ENCODE measurements around the gene CLPTM1L.

Gene CLPTM1L, protein sequence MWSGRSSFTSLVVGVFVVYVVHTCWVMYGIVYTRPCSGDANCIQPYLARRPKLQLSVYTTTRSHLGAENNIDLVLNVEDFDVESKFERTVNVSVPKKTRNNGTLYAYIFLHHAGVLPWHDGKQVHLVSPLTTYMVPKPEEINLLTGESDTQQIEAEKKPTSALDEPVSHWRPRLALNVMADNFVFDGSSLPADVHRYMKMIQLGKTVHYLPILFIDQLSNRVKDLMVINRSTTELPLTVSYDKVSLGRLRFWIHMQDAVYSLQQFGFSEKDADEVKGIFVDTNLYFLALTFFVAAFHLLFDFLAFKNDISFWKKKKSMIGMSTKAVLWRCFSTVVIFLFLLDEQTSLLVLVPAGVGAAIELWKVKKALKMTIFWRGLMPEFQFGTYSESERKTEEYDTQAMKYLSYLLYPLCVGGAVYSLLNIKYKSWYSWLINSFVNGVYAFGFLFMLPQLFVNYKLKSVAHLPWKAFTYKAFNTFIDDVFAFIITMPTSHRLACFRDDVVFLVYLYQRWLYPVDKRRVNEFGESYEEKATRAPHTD
- total RNA-seq = 97.0 to 169 reads per million in 2 experiments

DNA sequence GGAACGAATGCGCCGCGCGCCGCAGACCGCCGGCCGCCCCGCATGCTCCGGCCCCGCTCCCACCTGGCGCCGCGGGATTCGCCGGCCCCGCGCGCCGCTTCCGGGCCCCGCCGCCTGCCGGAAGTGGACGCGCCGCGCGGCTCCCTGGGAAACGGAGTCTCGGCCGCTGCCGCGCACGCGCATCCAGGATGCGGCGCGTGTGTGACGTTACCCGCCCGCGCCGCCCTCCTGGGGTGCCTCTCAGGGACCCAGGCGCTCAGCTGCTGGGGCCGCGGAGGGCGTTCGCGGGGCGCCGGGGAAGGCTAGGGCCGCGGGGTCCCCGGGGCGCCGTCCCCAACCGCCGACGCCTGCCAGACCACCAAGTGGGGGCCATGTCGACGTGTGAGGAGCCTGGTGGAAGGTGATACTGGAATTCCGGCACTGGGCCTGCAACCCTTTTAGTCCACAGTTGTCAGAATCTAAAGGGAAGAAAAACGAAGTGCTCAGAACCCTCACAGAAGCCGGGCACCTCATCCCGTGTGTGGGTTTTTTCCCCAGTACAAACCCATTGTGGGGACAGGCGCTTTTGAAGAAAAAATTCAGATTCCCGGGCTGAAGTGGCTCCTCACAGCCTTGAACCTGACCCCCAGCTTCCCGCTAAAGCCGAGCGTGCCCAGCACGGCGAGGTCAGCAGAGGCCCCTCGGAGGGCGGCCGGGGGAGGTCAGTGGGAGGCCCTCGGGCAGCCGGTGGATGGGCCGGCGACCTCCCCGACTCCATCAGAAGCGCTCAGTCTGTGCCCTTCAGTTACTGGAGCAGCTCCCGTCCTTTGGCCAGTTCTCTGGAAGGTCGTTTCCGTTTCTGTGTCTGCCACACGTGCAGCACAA, at the start of gene CLPTM1L:
TSS of gene CLPTM1L (minus strand) at position 125 of the 864 bp plus-strand sequence. CDS start 258 bp downstream, outside the sequence.
- peak; percentile 85 for DNase-seq (ENCODE audit: low read depth)

DNA sequence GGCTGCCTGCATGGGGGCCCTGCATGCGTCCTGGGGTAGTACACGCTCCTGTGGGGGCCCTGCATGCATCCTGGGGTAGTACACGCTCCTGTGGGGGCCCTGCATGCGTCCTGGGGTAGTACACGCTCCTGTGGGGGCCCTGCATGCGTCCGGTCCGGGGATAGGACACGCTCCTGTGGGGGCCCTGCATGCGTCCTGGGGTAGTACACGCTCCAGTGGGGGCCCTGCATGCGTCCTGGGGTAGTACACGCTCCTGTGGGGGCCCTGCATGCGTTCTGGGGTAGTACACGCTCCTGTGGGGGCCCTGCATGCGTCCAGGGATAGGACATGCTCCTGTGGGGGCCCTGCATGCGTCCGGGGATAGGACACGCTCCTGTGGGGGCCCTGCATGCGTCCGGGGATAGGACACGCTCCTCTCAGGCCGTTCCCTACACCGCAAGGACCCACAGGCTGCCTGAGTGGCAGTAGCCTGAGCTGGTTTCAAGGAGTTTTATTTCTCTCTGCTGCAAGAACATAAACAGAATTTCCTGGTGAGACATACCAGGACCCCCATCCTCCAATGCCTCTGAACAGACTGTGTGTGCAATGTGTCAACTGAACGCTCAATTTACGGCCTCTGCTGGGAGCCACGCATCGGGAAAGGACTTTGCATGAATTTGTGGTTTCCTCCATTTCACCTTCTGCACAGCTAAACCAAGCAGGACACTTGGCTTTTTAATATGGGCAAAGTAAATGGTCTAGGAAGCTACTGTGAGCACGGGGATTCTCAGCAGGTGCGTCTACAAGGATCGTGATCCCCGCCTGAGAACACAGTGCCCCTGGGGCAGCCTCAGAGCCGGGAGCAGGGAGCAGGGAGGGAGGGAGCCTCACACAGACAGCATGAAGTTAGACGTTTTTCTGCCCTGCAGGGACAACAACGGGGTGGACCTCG, 48.9 kb upstream of the CLPTM1L start:
- DNase-seq (ENCODE audit: low read depth) = no peak

DNA sequence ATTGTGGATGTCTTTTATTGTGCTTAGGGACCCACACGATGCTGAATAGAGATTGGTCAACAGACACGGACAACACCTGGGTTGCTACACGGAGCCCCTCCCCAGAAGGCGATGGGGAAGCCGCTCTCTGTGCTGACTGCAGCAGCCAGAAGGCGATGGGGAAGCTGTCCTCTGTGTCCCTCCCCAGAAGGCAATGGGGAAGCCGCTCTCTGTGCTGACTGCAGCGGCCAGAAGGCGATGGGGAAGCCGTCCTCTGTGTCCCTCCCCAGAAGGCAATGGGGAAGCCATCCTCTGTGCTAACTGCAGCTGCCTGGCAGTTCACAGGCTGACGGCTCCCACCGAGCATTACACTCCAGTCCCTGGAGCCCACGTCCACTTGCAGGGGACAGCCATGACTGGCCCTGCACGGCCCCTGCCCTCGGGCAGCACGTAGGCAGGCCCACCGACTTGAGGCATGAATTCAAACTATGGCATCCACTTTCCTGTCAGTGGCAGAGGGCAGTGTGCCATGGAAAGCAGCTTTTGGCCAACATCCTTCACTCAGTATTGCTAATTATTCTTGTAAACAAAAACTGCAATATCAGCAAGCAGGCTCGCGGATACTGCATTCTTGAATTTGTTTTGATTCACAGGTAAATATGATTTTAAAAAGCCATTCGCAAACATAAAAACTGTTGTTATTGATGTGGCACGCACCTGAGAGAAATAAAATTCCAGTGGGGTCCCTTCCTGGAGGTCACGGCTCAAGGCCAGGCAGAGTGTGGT, 48.1 kb upstream of the CLPTM1L start:
- no peak for DNase-seq (ENCODE audit: low read depth)

DNA sequence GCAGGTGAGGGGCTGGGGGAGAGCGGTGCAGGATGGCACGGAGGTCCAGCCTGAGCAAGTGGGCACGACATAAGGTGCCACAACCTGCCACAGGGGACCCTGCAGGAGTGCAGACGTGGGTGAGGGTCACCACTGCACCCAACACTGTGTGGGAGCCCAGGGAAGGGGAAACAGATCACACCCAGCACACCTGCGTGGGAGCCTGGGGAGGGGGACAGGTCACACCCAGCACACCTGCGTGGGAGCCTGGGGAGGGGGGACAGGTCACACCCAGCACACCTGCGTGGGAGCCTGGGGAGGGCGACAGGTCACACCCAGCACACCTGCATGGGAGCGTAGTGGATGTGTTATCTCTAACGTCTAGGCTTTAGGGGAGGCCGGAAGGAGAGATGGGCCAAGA, 47.4 kb upstream of the CLPTM1L start:
- DNase-seq (ENCODE audit: low read depth) = no peak

DNA sequence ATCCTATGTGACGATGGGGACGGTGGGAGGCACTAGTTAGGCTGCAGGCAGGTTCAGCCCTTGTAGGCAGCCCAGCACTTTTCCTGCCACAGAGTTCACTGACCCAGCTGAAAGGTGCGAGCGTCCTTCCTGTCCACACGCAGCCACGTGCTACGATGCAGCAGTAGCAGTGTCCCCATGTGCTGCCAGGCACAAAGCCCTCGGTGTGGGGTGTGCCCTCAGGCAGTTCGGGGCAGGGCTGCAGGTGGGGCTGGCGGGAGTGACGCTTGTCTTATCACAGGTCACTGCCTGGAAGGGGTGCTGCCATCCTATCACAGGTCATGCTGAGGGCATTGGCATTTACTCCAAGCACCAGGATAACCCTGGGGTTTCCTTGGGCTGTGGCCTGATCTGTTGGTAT, 46.8 kb upstream of the CLPTM1L start:
- no peak for DNase-seq (ENCODE audit: low read depth)

DNA sequence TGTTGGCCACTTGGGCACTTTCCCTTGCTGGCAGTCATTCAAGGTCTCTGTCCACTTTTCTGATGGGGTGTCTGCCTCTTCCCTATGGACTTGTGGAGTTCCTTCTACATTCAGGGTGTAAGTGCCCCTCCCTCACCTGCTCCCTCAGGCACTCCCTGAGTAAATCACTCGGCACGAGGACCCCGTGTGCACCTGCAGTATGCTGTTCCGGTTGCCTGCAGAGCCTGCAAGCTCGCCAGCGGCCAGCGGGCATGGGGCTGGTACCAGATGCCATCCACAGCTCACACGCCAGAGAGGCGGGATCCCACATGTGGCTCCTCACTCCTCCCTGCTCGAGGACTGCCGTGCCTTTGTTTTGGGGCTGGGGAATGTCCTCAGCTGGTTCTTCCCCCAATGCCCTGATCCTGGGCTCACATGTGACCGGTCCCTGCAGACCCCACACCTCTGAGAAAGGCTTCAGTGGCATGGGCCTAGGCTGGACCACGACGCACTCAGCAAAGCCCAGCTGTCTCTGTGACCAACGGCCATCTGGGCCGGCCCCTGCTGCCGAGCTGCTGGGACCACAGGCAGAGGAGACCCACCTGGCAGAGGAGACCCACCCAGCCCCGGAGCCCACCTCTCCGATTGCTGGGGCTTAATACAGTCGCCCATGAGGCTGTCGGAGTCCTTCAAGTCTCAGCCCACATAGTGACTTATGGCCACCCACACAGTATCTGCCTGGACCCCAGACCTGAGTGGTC, 46.1 kb upstream of the CLPTM1L start:
- DNase-seq (ENCODE audit: low read depth) = no peak

DNA sequence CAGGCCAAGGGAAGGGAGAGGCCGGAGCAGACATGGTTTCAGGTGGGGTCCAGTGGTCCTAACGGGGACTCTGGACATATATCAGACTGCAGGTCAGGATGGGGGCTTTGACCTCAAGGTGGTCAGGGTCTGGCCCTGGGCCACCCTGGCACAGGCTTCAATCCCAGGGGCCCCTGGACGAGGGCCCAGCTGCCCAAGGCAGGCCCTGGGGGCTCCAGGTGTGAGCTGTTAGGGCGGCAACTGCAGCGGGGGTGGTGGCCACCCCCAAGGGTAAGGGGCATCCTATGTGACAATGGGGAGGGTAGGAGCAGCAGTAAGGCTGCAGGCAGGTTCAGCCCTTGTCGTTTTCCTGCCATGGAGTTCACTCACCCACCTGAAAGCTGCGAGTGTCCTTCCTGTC, 45.4 kb upstream of the CLPTM1L start:
- no peak for DNase-seq (ENCODE audit: low read depth)

DNA sequence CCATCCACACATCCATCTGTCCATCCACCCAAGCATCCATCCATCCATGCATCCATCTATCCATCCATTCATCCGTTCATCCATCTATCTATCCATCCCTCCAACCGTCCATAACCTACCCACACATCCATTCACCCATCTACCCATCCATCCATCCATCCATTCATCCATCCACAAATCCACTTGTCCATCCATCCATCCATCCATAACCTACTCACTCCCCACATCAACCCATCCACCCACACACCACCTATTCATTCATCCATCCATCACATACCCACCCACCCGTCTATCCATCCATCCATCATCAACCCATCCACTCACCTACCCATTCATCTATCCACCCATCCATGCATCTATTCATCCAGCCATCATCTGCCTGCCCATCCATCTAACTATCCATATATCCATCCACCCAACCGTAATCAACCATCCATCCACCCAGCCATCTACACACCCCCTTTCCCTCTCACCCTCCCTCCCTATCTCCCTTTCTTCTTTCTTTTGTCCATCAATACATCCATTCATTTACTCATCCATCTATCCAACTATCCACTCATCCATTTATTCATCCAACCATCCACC, 43.6 kb upstream of the CLPTM1L start:
- no peak for DNase-seq (ENCODE audit: low read depth)

DNA sequence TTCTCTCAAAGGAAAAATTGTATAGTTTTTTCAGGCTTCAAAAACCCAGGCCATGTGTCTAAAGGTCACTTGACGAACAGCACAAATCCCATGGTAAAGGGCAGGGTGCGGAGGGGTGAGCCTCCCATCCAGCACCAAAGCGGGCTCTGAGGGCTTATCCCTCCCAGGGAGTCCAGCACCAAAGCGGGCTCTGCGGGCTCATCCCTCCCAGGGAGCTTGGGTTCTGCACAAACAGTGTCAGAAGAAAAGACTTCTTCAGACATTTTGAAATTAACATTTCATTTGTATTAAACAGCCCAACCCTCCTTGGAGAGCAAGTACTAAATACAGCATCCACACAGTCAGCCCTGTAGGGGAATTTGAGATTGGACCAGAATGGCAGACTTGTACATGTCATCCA, 43.0 kb upstream of the CLPTM1L start:
- DNase-seq (ENCODE audit: low read depth) = no peak

DNA sequence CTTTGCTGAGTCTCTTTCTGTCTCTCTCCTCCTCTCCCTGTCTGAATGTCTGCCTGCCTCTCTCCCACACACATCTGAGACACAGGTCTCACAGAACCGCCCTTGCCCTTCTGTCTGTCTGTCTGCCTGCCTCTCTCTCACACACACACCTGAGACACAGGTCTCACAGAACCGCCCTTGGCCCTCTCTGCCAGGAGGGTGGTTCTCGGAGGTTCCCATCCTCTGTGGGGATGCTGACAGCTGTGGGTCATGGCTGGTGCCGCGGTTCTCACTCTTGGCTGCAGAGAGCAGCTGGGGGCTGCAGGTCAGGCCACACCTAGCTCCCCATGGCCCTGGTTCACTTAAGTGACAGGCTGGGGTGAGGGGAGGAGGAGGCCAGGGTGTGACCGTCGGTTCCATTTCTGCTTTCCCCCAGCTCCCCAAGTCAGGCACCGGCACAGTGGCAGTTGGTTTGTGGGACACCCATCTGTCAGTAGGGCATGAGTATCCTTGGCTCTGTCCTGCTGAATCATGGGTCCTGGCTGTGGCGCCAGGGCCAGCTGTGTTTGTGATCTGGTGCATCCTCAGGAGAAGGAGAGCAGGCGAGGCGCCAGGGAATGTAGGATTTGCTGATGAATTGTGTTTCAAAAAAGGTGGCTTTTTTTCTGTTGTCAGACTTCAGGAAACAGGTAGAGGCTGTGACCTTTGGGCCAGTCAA, 42.3 kb upstream of the CLPTM1L start:
- no peak for DNase-seq (ENCODE audit: low read depth)

DNA sequence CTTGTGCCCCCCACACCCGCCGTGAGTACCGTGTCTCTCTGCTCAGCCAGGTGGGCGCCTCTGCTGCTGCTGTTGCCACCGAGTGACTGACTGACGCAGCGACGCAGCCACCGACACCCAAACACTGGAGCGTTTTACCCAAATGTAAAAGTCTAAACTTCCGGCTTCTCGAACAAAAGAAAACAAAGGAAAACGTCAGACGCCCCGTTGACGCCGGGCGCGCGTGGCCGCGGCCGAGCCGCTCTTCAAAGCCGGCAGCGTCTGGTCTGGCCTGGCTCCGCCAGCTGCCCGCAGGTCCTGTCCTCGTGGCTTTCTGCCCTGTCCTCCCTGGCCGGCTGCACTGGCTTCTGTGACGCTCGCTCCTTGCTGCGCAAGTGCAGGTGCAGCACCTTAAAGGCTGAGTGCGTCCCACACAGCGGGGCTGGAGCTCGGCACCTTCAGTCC, 41.4 kb upstream of the CLPTM1L start:
- peak; percentile 71 for DNase-seq (ENCODE audit: low read depth)

DNA sequence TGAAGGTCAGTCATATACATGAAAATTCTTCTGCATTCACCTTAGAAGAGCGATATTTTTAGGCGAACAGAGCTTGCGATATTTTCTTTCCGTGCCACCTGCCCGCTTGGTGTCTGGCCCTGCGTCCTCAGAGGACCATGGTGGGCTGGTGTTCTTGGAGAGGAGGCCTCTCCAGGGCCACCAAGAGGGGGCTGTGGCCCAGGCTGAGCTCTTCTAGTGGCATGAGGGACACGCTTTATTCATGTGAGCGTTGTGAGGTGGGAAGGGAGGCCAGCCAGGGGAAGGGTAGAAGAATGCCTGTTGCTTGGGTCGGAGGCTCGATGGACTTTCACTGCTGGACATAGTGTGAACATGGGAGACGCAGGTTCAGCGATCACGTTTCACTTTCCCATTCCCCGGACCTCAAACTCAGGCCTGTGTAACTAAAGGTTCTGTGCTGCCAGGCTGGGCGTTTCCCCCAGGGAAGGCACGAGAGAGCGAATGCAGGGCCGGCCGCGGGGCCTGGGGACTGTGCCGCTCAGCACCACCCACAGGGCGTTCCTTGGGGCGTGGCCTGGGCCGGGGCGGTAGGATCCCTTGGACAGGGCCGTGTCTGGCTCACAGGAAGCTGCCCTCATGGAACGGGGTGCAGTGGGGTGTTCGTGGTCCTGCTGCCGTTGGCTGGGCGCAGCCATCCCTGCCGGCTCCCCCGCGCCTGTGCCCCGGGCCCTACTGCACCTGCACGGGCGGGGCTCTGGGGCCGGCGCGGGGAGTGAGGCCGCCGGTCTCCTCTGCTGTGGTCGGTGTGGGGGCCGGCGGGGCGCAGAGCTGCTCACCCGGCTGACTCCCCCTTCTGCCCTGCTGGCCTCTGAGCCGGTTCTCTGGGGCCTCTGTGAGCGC, 40.7 kb upstream of the CLPTM1L start:
- DNase-seq (ENCODE audit: low read depth) = peak; percentile 65

DNA sequence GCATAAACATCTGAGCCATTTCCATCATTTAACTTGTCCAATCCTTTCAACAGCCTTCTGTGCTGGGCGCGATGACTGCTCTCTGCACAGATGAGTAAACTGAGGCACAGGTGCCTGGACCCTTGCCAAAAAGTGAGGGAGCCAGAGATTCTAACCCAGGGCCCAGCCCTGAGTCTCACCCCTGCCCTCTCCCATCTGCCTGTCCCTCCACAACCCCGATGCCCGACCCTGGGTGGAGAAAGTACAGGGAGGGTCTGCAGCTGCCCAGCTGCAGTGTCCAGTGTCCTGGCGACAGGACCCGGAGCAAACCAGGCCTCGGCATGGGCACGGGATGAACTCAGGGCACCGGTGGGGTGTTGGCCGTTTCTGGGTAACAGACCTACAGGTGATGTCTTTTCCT, 39.6 kb upstream of the CLPTM1L start:
- DNase-seq (ENCODE audit: low read depth) = no peak

DNA sequence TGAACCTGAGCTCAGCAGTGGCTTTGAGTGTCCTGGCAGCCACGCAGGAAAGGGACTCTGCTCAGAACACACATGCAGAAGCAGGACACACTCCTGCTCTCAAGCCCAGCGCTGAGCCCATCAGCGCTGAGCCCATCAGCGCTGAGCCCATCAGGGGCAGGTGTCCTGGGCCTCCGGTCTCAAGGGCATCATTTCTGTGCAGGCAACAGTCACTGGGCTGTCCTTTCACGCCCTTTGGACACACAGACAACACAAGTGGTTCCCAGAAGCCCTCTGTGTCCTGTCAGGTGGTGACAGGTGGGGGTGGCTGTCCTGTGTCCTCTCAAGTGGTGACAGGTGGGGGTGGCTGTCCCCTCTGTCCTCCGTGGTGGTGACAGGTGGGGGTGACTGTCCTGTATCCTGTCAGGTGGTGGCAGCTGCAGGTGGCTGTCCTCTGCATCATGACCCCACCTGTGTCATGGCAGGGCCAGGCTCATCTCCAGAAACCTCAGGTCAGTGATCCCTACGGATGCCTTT, 39.0 kb upstream of the CLPTM1L start:
- no peak for DNase-seq (ENCODE audit: low read depth)

DNA sequence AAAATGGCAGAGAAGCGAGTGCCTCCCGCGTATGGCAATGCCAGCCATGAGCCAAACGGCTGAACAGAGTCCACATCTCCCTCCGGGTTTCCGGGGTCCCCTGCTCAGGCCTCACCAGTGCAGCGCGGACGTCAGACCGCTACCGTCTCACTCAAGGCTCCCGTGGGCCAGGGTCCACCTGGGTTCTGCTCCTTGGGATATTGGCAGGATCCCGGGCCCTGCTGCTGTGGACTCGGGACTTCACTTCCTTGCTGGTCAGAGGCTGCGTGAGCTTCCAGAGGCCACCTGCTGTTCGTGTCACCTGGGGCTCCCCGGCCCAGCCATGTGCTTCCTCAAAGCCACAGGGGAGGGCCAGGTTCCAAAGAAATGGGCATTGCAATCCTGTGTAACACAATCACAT, 38.4 kb upstream of the CLPTM1L start:
- DNase-seq (ENCODE audit: low read depth) = no peak

DNA sequence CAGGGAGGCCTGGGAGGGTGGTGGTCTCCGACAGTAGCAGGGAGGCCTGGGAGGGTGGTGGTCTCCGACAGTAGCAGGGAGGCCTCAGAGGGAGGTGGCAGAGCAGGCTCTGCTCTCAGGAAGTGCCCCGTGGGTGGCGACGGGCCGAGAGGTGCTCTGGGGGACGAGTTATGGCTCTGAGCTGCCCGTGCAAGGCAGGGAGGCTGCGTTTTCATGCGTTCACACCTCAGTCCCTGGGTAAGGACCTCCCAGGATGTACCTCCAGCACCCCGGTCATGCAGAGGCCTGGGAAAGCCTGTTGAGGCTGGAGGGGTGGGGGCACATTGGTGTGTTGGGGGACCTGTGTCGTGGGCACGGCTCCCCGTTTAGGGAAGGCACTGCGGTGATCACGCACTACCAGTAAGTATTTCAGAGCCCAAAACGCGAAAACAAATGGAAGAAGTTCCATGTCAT, 37.4 kb upstream of the CLPTM1L start:
- DNase-seq (ENCODE audit: low read depth) = no peak

DNA sequence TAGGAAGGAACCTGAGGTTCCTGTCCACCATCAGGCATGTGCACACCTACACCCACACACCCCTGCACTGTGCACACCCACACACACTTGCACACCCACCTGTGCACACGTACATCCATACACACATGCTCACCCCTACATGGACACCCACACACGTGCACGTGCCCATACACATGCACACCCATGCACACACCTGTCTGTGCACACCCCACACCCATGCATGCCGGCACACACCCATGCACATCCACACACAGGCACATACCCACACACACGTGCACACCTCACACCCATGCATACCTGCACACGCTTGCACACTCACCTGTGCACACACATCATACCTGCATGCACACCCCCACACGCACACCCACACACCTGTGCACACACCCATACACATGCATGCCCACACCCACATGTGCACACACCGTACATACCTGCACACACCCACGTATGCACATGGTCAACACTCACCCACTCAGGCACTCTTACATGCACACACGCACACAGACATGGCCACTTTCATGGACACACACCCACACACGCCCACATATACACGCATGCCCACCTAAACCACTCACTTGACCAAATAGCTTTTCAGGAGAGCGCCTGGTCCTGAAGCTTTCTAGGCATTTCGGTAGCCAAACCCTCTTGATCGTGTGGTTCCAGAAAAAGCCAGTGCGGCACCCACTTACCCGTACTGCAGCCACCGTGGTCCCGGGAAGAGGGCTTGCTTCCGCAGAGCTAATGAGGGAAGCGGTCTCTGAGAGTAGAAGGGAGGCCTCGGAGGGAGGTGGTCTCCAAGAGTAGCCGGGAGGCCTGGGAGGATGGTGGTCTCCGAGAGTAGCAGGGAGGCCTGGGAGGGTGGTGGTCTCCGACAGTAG, 36.7 kb upstream of the CLPTM1L start:
- no peak for DNase-seq (ENCODE audit: low read depth)
